ENCODE data around the gene PPP1R14B.

Gene PPP1R14B

GRCh38 chr11:64267207-64267945 is 20.6 kb upstream of the PPP1R14B start:
- Histone ChIP-seq H3K27ac (ENCODE audit: low read depth in 2 of 2, low read length in 2 of 2) (peak overlapping the region; percentile 96 to 98), H3K27me3 (ENCODE audit: control insufficient read depth in 2 of 2, insufficient read depth in 2 of 2, low read length in 2 of 2) (no peaks in the 10 kb centered on the region), H3K36me3 (ENCODE audit: control insufficient read depth in 2 of 2, insufficient read depth in 2 of 2, low read length in 2 of 2) (peaks cover 32 to 38% of the 10 kb centered on the region in 2 donors), H3K4me3 (ENCODE audit: low read length in 2 of 2) (no peak overlapping the region), H3K9ac (ENCODE audit: low read depth in 1 of 2, low read length in 2 of 2) (peak overlapping the region in 1 of 2 donors; percentile 92), H3K4me1 (ENCODE audit: control insufficient read depth in 2 of 2, insufficient read depth in 2 of 2, low read length in 2 of 2) (peaks cover 26 to 31% of the 10 kb centered on the region in 2 donors), H3K9me3 (ENCODE audit: control insufficient read depth in 2 of 2, low read length in 2 of 2) (no peaks in the 10 kb centered on the region)

DNA sequence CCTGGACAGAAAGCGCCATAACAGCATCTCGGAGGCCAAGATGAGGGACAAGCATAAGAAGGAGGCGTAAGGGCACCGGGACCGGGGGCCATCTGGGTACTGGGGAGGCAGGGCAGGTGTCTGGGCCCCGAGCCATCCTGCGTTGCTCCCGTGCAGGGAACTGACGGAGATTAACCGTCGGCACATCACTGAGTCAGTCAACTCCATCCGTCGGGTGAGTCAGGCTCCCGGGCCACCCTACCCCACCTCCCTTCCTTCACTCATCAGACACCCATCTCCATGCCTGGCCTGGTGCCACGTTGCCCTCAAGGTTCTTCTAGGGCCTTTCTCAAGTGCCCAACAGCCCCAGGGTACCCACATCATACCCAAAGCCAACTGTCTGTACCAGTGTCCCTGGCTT is 19.6 kb upstream of the PPP1R14B start:
- Histone ChIP-seq H3K27me3 (ENCODE audit: control insufficient read depth in 2 of 2, insufficient read depth in 2 of 2, low read length in 2 of 2) (no peaks in the 10 kb centered on the region), H3K4me3 (ENCODE audit: low read length in 2 of 2) (no peak overlapping the region), H3K4me1 (ENCODE audit: control insufficient read depth in 2 of 2, insufficient read depth in 2 of 2, low read length in 2 of 2) (peaks cover 19 to 23% of the 10 kb centered on the region in 2 donors), H3K9ac (ENCODE audit: low read depth in 1 of 2, low read length in 2 of 2) (no peak overlapping the region), H3K9me3 (ENCODE audit: control insufficient read depth in 2 of 2, low read length in 2 of 2) (no peaks in the 10 kb centered on the region), H3K36me3 (ENCODE audit: control insufficient read depth in 2 of 2, insufficient read depth in 2 of 2, low read length in 2 of 2) (peaks cover 40 to 46% of the 10 kb centered on the region in 2 donors), H3K27ac (ENCODE audit: low read depth in 2 of 2, low read length in 2 of 2) (no peak overlapping the region)

- no peak overlapping the region for H3K27ac ChIP-seq (ENCODE audit: low read depth in 2 of 2, low read length in 2 of 2)
- no peak overlapping the region for H3K9ac ChIP-seq (ENCODE audit: low read depth in 1 of 2, low read length in 2 of 2)
- H3K27me3 ChIP-seq (ENCODE audit: control insufficient read depth in 2 of 2, insufficient read depth in 2 of 2, low read length in 2 of 2): no peaks in the 10 kb centered on the region
- H3K36me3 ChIP-seq (ENCODE audit: control insufficient read depth in 2 of 2, insufficient read depth in 2 of 2, low read length in 2 of 2): peaks cover 42 to 48% of the 10 kb centered on the region in 2 donors
- H3K4me3 ChIP-seq (ENCODE audit: low read length in 2 of 2): no peak overlapping the region
- no peaks in the 10 kb centered on the region for H3K9me3 ChIP-seq (ENCODE audit: control insufficient read depth in 2 of 2, low read length in 2 of 2)
- H3K4me1 ChIP-seq (ENCODE audit: control insufficient read depth in 2 of 2, insufficient read depth in 2 of 2, low read length in 2 of 2): peaks cover 19 to 23% of the 10 kb centered on the region in 2 donors
Observed at GRCh38 chr11:64265176-64266160, 18.7 kb upstream of the PPP1R14B start.

DNA sequence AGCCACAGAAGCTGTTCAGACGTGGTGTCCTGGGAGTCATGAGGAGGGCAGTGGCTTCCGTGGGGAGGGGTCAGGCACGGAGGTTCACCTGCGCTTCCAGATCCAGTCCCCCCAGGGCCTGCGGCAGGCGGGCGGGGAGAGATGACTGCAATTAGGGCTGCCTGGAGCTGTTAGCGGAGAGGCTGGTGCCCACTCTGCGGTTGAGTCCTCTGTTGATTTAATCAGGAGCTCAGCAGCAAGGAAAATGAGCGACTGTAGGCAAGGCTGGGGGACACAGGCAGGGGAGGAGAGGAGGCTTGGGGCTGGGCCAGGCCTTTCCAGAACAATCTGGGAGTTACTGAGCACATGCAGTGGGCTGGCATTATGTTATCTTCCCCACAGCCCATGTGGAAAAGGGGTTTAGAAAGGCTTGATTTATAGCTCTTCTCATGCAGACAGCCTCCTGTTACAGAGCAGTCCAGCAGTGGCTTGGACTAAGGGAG is 17.7 kb upstream of the PPP1R14B start:
- H3K9ac ChIP-seq (ENCODE audit: low read depth in 1 of 2, low read length in 2 of 2): no peak overlapping the region
- H3K4me3 ChIP-seq (ENCODE audit: low read length in 2 of 2): no peak overlapping the region
- H3K4me1 ChIP-seq (ENCODE audit: control insufficient read depth in 2 of 2, insufficient read depth in 2 of 2, low read length in 2 of 2): peaks cover 19 to 23% of the 10 kb centered on the region in 2 donors
- peaks cover 52 to 58% of the 10 kb centered on the region in 2 donors for H3K36me3 ChIP-seq (ENCODE audit: control insufficient read depth in 2 of 2, insufficient read depth in 2 of 2, low read length in 2 of 2)
- no peaks in the 10 kb centered on the region for H3K27me3 ChIP-seq (ENCODE audit: control insufficient read depth in 2 of 2, insufficient read depth in 2 of 2, low read length in 2 of 2)
- no peak overlapping the region for H3K27ac ChIP-seq (ENCODE audit: low read depth in 2 of 2, low read length in 2 of 2)
- no peaks in the 10 kb centered on the region for H3K9me3 ChIP-seq (ENCODE audit: control insufficient read depth in 2 of 2, low read length in 2 of 2)

GRCh38 chr11:64263947-64264317 is 17.2 kb upstream of the PPP1R14B start:
- H3K9ac ChIP-seq (ENCODE audit: low read depth in 1 of 2, low read length in 2 of 2): no peak overlapping the region
- peaks cover 55 to 62% of the 10 kb centered on the region in 2 donors for H3K36me3 ChIP-seq (ENCODE audit: control insufficient read depth in 2 of 2, insufficient read depth in 2 of 2, low read length in 2 of 2)
- no peaks in the 10 kb centered on the region for H3K27me3 ChIP-seq (ENCODE audit: control insufficient read depth in 2 of 2, insufficient read depth in 2 of 2, low read length in 2 of 2)
- peaks cover 16 to 21% of the 10 kb centered on the region in 2 donors for H3K4me1 ChIP-seq (ENCODE audit: control insufficient read depth in 2 of 2, insufficient read depth in 2 of 2, low read length in 2 of 2)
- no peak overlapping the region for H3K4me3 ChIP-seq (ENCODE audit: low read length in 2 of 2)
- H3K9me3 ChIP-seq (ENCODE audit: control insufficient read depth in 2 of 2, low read length in 2 of 2): no peaks in the 10 kb centered on the region
- H3K27ac ChIP-seq (ENCODE audit: low read depth in 2 of 2, low read length in 2 of 2): no peak overlapping the region

- no peak overlapping the region for H3K9ac ChIP-seq (ENCODE audit: low read depth in 1 of 2, low read length in 2 of 2)
- no peaks in the 10 kb centered on the region for H3K27me3 ChIP-seq (ENCODE audit: control insufficient read depth in 2 of 2, insufficient read depth in 2 of 2, low read length in 2 of 2)
- H3K9me3 ChIP-seq (ENCODE audit: control insufficient read depth in 2 of 2, low read length in 2 of 2): no peaks in the 10 kb centered on the region
- H3K4me3 ChIP-seq (ENCODE audit: low read length in 2 of 2): no peak overlapping the region
- H3K27ac ChIP-seq (ENCODE audit: low read depth in 2 of 2, low read length in 2 of 2): no peak overlapping the region
- H3K4me1 ChIP-seq (ENCODE audit: control insufficient read depth in 2 of 2, insufficient read depth in 2 of 2, low read length in 2 of 2): peaks cover 10 to 14% of the 10 kb centered on the region in 2 donors
- peaks cover 60 to 66% of the 10 kb centered on the region in 2 donors for H3K36me3 ChIP-seq (ENCODE audit: control insufficient read depth in 2 of 2, insufficient read depth in 2 of 2, low read length in 2 of 2)
Observed at GRCh38 chr11:64263021-64263946, 16.5 kb upstream of the PPP1R14B start.

- peaks cover 60 to 71% of the 10 kb centered on the region in 2 donors for H3K36me3 ChIP-seq (ENCODE audit: control insufficient read depth in 2 of 2, insufficient read depth in 2 of 2, low read length in 2 of 2)
- no peaks in the 10 kb centered on the region for H3K9me3 ChIP-seq (ENCODE audit: control insufficient read depth in 2 of 2, low read length in 2 of 2)
- H3K4me1 ChIP-seq (ENCODE audit: control insufficient read depth in 2 of 2, insufficient read depth in 2 of 2, low read length in 2 of 2): peaks cover 3 to 6% of the 10 kb centered on the region in 2 donors
- no peak overlapping the region for H3K9ac ChIP-seq (ENCODE audit: low read depth in 1 of 2, low read length in 2 of 2)
- H3K4me3 ChIP-seq (ENCODE audit: low read length in 2 of 2): no peak overlapping the region
- H3K27ac ChIP-seq (ENCODE audit: low read depth in 2 of 2, low read length in 2 of 2): no peak overlapping the region
- H3K27me3 ChIP-seq (ENCODE audit: control insufficient read depth in 2 of 2, insufficient read depth in 2 of 2, low read length in 2 of 2): no peaks in the 10 kb centered on the region
Observed at GRCh38 chr11:64262271-64263002, 15.7 kb upstream of the PPP1R14B start.

- Histone ChIP-seq H3K4me3 (ENCODE audit: low read length in 2 of 2) (no peak overlapping the region), H3K4me1 (ENCODE audit: control insufficient read depth in 2 of 2, insufficient read depth in 2 of 2, low read length in 2 of 2) (peaks cover 0 to 2% of the 10 kb centered on the region in 2 donors), H3K9me3 (ENCODE audit: control insufficient read depth in 2 of 2, low read length in 2 of 2) (no peaks in the 10 kb centered on the region), H3K27me3 (ENCODE audit: control insufficient read depth in 2 of 2, insufficient read depth in 2 of 2, low read length in 2 of 2) (no peaks in the 10 kb centered on the region), H3K36me3 (ENCODE audit: control insufficient read depth in 2 of 2, insufficient read depth in 2 of 2, low read length in 2 of 2) (peaks cover 59 to 75% of the 10 kb centered on the region in 2 donors), H3K27ac (ENCODE audit: low read depth in 2 of 2, low read length in 2 of 2) (no peak overlapping the region), H3K9ac (ENCODE audit: low read depth in 1 of 2, low read length in 2 of 2) (no peak overlapping the region)
Observed at GRCh38 chr11:64261556-64262080, 14.9 kb upstream of the PPP1R14B start.
